GM19328 (cell line): ENCODE measurements around the gene EDEM3.

ENCODE experiments used
- ATAC-seq: cut with Tn5 transposase; IDR thresholded peaks from one replicate; pipeline ENCODE4 v1.9.1; 2021; ENCODE audit warnings: mild to moderate bottlenecking, moderate library complexity; ENCODE audit not compliant: unreplicated experiment

The EDEM3 gene

DNA sequence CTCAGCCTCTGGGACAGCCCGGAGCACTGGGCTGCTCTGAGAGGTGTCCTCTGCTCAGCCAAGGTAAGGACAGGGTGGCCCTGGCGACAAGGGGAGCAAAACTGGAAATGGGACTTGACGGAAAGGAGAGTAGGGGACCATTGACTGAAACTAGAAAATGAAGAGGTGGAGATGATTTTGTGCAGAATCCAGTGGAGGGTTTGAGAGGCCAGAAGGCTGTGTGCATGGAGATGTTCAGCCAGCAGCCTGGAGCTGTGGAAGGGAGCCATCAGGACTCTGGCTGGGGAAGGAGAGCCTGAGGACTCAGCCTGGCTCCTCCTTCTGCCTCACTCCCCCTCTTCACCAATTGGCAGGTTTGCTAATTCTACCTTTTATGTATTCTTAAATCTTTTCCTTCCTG lies 114.2 kb downstream of the EDEM3 start:
- ATAC-seq, result no peak
